Measurements from ENCODE around the gene SLC45A1. TPM values are rescaled to one million over a fixed set of nuclear protein-coding genes. Genes with fewer than 3 reads are reported as not detected.
"Not testable (repeated sequence)": the region's sequence is repeated elsewhere in the genome, so short reads cannot be mapped to it uniquely, and the experiment has no call there.

The SLC45A1 gene
- polyA plus RNA-seq, 4 donors = 3.2 to 5.5 (median 3.6) TPM

- no peak for DNase-seq (ENCODE audit: low read depth in 4 of 4, low spot score in 2 of 4)
Observed at GRCh38 chr1:8364528-8365442, 46.9 kb downstream of the SLC45A1 start.

- DNase-seq (ENCODE audit: low read depth in 4 of 4, low spot score in 2 of 4) = no peak
Observed at GRCh38 chr1:8365661-8366362, 47.9 kb downstream of the SLC45A1 start.

- no peak for DNase-seq (ENCODE audit: low read depth in 4 of 4, low spot score in 2 of 4)
Observed at GRCh38 chr1:8367571-8368194, 49.8 kb downstream of the SLC45A1 start.

GRCh38 chr1:8368956-8369639 lies 51.2 kb downstream of the SLC45A1 start:
- DNase-seq (ENCODE audit: low read depth in 4 of 4, low spot score in 2 of 4) = no peak

DNA sequence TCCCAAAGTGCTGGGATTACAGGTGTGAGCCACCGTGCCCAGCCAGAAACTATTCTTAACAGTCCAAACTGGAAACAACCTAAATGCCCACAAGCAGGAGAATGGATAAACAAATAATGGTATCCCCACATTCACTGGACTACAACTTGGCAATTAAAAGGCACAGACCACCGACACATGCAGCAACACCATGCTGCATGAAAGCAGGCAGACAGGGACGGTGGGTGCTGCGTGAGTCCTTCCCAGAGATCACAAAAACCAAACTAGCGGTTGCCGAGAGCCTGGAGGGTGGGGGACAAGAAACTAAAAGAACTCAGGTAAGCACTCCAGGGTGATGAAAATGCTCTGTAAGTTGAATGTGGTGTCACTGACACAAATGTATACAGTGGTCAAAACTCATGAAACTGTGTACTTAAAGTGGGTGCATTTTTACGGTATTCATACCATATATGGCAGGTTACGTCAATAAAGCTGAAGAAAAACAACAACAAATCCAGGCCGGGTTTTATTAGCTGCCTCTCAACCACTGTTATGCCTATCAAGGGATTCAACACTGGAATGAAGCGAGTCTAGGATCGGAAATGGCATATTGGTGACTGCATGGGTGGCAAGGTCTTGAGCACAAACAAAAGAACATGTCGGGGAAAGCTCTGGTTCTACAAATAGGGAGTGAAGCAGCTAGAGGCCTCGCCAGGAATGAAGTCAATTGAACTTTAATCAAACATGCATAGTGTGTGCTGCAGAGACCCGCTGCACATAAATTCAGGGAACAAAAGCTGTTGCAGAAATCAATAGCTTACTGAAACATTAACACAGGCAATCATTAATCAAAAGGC lies 52.4 kb downstream of the SLC45A1 start:
- DNase-seq (ENCODE audit: low read depth in 4 of 4, low spot score in 2 of 4) = no peak

DNA sequence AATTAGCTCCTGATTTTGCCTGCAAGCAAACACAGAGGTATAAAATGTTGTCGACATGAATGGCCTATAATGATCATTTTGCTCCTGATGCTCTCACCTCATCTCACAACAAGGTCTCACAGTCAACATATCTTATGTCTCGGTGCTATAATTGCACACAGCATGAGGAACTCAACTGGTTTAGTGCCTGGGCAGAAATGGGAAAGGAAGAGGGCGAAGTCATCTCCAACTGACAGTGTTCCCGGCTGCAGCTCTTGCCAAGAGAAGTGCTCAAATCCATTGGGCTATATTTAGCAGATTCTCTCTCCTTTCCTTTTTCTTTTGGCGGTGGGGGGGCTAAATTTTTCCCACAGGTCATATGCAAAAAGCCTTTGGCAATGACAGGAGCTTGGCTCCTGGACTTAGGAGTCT lies 53.0 kb downstream of the SLC45A1 start:
- DNase-seq (ENCODE audit: low read depth in 4 of 4, low spot score in 2 of 4) = no peak

GRCh38 chr1:8371372-8371991 lies 53.6 kb downstream of the SLC45A1 start:
- DNase-seq (ENCODE audit: low read depth in 4 of 4, low spot score in 2 of 4) = no peak

DNA sequence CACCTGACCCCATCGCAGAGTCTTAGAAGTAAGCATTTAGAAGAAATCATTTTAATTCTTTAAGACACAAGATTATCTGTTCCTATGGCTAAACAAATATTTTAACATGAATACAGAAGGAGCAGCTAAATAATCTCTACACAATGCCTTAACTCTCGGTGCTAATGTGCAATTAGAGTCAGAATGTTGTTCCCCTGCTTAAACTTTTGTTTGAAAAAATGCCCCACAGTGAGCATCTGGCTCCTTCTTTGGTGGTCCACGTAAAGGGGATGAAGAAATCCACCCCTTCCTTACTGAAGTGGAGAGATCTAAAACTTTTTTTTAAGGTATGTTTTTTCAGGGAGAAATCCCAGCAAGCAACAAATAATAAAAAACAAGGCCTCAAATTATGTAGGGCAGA lies 55.2 kb downstream of the SLC45A1 start:
- DNase-seq (ENCODE audit: low read depth in 4 of 4, low spot score in 2 of 4) = no peak

DNA sequence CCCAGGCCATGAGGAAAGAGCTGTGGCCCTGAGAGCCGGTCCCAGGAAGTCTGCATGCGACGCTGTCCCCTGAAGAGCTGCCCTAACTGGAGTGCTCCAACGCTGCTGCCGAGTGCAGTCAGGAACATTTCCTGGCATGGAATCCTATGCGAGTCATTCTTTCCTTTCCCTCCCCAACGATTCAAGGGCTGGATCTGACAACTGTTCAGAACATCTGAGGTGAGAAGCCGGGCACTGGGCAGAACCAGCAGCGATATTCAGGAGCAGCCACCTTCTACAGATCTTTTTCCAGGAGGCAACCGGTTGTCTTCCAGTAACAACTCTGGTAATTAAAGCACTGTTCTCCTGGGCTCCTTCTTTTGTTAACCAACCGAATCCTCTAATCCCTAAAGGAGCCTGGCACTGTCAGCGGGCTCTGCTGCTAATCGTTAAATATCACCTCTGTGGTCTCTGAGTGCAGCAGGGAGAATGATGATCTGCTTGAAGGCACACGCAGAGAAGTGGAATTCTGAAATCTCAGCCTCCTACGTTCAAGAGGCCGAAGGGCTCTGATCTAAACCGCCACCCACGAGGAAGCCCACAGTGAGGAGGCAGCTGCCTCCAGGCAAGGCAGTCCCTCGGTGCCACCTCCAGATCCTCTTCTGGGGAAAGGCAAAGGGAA lies 55.8 kb downstream of the SLC45A1 start:
- no peak for DNase-seq (ENCODE audit: low read depth in 4 of 4, low spot score in 2 of 4)

DNA sequence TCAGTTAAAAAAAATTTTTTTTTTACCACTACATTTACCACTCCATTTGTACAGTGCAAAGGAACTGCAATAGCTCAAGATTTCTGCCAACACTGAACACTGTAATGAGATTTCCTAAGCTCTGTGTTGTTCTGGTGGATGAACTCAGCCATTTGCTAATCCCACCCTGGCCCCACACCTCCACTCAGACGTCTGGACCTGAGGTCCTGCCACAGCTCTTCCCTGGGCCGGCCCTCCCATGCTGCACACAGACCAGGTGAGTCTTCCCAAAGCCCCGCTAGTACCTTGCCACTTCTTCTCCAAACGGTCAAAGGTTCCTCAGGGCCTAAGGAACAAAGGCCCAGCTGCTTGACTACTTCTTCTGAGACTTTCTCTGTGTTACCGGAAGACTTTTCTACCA lies 56.4 kb downstream of the SLC45A1 start:
- no peak for DNase-seq (ENCODE audit: low read depth in 4 of 4, low spot score in 2 of 4)

- DNase-seq (ENCODE audit: low read depth in 4 of 4, low spot score in 2 of 4) = no peak
Observed at GRCh38 chr1:8374812-8375211, 56.9 kb downstream of the SLC45A1 start.

- no peak for DNase-seq (ENCODE audit: low read depth in 4 of 4, low spot score in 2 of 4)
Observed at GRCh38 chr1:8376358-8376840, 58.5 kb downstream of the SLC45A1 start.

DNA sequence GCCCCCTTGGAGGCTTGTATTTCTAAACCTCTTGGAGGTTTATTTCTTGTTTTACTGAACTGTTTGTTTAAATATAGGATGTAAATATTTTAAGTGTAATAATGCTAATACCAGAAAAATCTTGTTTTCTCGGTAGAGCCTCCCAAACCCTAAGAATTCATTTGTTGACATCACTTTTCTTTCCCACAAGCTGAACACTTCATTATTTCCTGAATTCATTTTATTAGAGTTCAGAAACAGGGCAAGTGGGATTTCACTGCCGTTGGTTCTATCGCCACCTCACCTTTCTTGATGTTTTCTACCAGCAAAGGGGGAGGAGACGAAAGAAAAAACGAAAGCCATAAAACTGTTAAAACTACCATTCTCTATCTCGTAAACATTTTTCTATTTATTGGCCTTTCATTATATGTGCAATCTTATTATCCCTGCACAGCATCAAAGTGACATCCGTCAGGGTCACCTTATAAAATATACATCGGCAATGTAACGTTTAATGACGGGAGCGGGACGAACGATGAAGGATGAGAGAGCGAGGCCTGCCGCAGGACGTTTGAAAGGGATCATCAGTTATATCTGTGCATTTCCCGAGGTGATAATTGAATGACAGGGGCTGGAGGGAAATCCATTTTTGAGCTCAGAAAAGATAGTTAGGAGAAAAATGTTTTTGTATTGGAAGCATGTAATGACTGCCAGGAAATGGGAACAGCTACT lies 59.5 kb downstream of the SLC45A1 start:
- no peak for DNase-seq (ENCODE audit: low read depth in 4 of 4, low spot score in 2 of 4)

DNA sequence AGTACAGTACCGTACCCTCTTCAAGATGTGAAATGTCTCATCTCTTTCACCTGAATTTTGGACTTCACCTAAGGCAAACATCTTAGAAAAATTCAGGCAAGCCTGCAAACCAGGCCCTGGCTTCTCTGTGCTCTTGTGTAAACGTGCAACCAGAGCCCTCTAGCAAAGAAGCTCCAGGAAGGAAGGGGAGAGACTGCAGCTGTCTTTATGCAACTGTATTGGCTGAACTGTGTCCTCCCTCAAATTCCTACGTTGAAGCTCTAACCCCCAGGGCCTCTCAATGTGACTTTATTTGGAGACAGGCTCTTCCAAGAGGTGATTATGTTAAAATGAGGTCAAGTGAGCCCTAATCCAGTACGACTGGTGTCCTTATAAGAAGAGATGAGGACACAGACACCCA lies 60.3 kb downstream of the SLC45A1 start:
- DNase-seq (ENCODE audit: low read depth in 4 of 4, low spot score in 2 of 4) = peak in 1 of 4 donors; percentile 44

- no peak for DNase-seq (ENCODE audit: low read depth in 4 of 4, low spot score in 2 of 4)
Observed at GRCh38 chr1:8378981-8379470, 61.1 kb downstream of the SLC45A1 start.

DNA sequence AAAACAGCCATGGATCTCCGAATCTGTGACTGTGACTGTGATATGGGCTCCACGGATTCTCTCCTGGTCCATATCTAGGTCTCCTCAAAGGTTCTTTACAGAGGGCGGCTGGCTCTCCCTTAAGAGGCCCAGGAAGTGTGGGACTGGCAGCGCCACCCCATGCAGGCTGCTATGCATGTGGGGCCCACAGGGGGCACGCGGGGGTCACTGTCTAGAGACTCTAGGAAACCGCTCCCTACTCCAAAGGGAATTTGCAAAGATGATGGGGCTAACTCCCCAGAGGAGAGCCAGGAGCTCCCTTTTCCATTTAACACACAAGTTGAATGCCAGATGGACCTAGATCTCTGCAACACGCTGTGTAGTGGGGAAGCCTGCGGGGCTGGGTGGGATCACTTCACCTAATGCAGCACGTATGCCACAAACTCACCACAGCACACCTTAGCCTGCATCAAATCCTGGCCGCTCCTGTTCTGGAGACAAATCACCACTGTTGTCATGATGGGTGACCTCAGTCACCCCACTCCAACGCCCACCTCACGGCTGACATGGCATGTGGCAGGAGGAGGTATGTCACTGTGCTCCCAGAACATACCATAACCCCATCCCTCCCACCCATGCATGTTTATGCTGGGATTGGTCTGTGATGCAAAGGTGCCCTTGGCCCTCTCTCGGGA lies 61.7 kb downstream of the SLC45A1 start:
- DNase-seq (ENCODE audit: low read depth in 4 of 4, low spot score in 2 of 4) = no peak

DNA sequence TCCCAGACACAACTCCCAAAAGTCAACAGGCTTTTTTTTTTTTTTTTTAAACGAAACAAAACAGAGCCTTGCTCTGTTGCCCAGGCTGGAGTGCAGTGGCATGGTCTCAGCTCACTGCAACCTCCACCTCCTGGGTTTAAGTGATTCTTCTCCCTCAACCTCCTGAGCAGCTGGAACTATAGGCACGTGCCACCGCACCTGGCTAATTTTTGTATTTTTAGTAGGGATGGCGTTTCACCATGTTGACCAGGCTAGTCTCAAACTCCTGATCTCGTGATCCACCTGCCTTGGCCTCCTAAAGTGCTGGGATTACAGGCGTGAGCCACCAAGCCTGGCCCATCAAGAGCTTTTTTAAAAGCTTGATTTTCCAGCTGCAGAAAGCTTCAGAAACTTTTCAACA lies 62.4 kb downstream of the SLC45A1 start:
- DNase-seq (ENCODE audit: low read depth in 4 of 4, low spot score in 2 of 4) = not testable (repeated sequence)

Measured in left renal cortex interstitium (tissue), 4 donors.